Thyroid gland (tissue), 4 donors: ENCODE results near the gene ADARB2.

Experiments
- CTCF ChIP-seq, 6 experiments: fragments of 200-600 bp in 3 of 6; fragments of 450-650 bp in 3 of 6; sonication (generic) in 3 of 6; IDR thresholded peaks; one replicate each; pipeline ENCODE4 v1.5.1; 2016 to 2019; ENCODE audit warnings: antibody characterized with exemption in 6 of 6, mild to moderate bottlenecking in 2 of 6, inconsistent platforms in 1 of 6, moderate library complexity in 1 of 6
- POLR2A ChIP-seq, 2 donors: fragments of 450-650 bp; IDR thresholded peaks; one replicate each; pipeline ENCODE4 v1.6.1; 2017; ENCODE audit warnings: antibody characterized with exemption in 2 of 2, mild to moderate bottlenecking in 2 of 2, moderate library complexity in 1 of 2

DNA sequence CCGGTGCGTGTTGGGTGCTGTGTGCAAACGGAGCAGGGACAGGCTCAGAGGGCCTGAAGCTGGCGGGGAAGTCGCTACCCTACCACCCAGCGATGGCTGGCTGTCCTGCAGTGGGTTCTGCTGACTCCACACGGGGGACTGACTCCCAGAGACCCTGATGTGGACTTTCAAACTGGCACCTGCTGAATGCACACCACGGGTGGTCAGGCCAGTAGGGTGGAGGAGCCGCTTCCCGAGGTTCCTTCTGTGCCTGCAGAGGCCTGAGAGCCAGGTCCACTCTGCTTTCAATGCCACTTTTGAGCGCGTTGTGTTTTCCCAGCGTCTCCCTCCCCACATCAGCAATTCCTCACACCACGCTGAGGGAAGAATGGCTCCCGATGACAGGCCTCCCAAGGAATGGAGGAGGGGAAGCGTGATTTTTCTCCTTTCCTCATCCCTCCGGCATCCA, 135.3 kb downstream of the ADARB2 start:
- no peak for TF ChIP-seq POLR2A (IDR thresholded peaks at IDR 0.05)
- no peak for TF ChIP-seq CTCF (IDR thresholded peaks at IDR 0.05)
